H1 (cell line): ENCODE measurements around the gene PGM3. TPM values are rescaled to one million over a fixed set of nuclear protein-coding genes. Genes with fewer than 3 reads are reported as not detected.

Experiments used
- CTCF ChIA-PET: fragments of 300-600 bp; sonication (Branson Sonifier 250); formaldehyde crosslinking; loops from one replicate; lab custom pipeline; 2021; ENCODE audit not compliant: partially characterized antibody; lab: Charles Lee
- POLR2A ChIA-PET: fragments of 300-600 bp; sonication (Branson Sonifier 250); formaldehyde crosslinking; loops from one replicate; lab custom pipeline; 2021; ENCODE audit warnings: inconsistent platforms; ENCODE audit not compliant: partially characterized antibody; lab: Charles Lee
- DNase-seq, 2 experiments: peaks; one replicate each; pipeline versions ENCODE4 v3.0.0 to v3.0.0-alpha.2; 2010 to 2022; ENCODE audit warnings: low spot score in 2 of 2, low read depth in 1 of 2, mixed read lengths in 1 of 2
- FAIRE-seq: peaks from 2 replicates; lab custom pipeline; 2011; peaks lifted over from hg19 to GRCh38; lab: Jason Lieb, UNC
- H2AFZ ChIP-seq: 2 replicates; pipeline ENCODE4 v1.8.1; 2012; ENCODE audit warnings: low read length, inconsistent platforms
- H2AK5ac ChIP-seq: 2 replicates; pipeline ENCODE4 v1.6.1; 2013; ENCODE audit warnings: low read depth, low read length
- H2BK120ac ChIP-seq: replicated peaks from 2 replicates; pipeline ENCODE3; 2013; ENCODE audit warnings: low read depth, low read length, inconsistent platforms
- H2BK12ac ChIP-seq: 2 replicates; pipeline ENCODE4 v1.6.1; 2013; ENCODE audit warnings: low read depth, low read length
- H2BK15ac ChIP-seq: 2 replicates; pipeline ENCODE4 v1.6.1; 2013; ENCODE audit warnings: low read length
- H2BK20ac ChIP-seq: 2 replicates; pipeline ENCODE4 v1.6.1; 2013; ENCODE audit warnings: low read length
- H2BK5ac ChIP-seq: 2 replicates; pipeline ENCODE4 v1.6.1; 2013; ENCODE audit warnings: low read depth, low read length
- H3K14ac ChIP-seq: 2 replicates; pipeline ENCODE4 v1.6.1; 2013; ENCODE audit warnings: inconsistent platforms; ENCODE audit not compliant: insufficient read length
- H3K18ac ChIP-seq: 2 replicates; pipeline ENCODE4 v1.6.1; 2013; ENCODE audit warnings: low read length; ENCODE audit errors: extremely low read depth
- H3K23ac ChIP-seq: 2 replicates; pipeline ENCODE4 v1.6.1; 2013; ENCODE audit warnings: inconsistent platforms; ENCODE audit not compliant: insufficient read length
- H3K23me2 ChIP-seq: 2 replicates; pipeline ENCODE4 v1.6.1; 2013; ENCODE audit warnings: low read depth, low read length
- H3K27ac ChIP-seq: 2 replicates; pipeline ENCODE4 v1.6.1; 2011; ENCODE audit warnings: low read depth, low read length, inconsistent platforms
- H3K27me3 ChIP-seq, 4 experiments: replicated peaks in 1 of 4; 1 replicate in 1 of 4; 2 replicates in 3 of 4; pipeline versions ENCODE4 v1.6.1 to v1.8.1; 2011 to 2013; ENCODE audit warnings: low read length in 3 of 4, mild to moderate bottlenecking in 3 of 4, inconsistent platforms in 2 of 4, mixed read lengths in 2 of 4, moderate library complexity in 1 of 4; ENCODE audit not compliant: control insufficient read depth in 3 of 4, insufficient read depth in 3 of 4; ENCODE audit errors: extremely low read depth in 1 of 4
- H3K36me3 ChIP-seq, 4 experiments: 2 replicates each; pipeline versions ENCODE4 v1.6.1 to v1.8.1; 2011 to 2013; ENCODE audit warnings: mild to moderate bottlenecking in 4 of 4, low read length in 3 of 4, moderate library complexity in 2 of 4, control low read depth in 1 of 4, inconsistent platforms in 1 of 4; ENCODE audit not compliant: insufficient read depth in 4 of 4, control insufficient read depth in 2 of 4
- H3K4ac ChIP-seq: replicated peaks from 2 replicates; pipeline ENCODE3; 2013; ENCODE audit warnings: low read length, low read depth, mixed read lengths, inconsistent platforms; ENCODE audit not compliant: insufficient read length
- H3K4me1 ChIP-seq, 4 experiments: replicated peaks in 1 of 4; 1 replicate in 1 of 4; 2 replicates in 3 of 4; pipeline versions ENCODE4 v1.6.1 to v1.8.1; 2011 to 2013; ENCODE audit warnings: low read length in 3 of 4, inconsistent platforms in 2 of 4, mixed read lengths in 1 of 4; ENCODE audit not compliant: insufficient read depth in 4 of 4, control insufficient read depth in 3 of 4
- H3K4me2 ChIP-seq, 2 experiments: 2 replicates each; pipeline versions ENCODE4 v1.6.1 to v1.8.1; 2011 to 2013; ENCODE audit warnings: low read depth in 2 of 2, low read length in 2 of 2, control low read depth in 1 of 2, inconsistent platforms in 1 of 2, mild to moderate bottlenecking in 1 of 2; ENCODE audit not compliant: insufficient read depth in 1 of 2
- H3K4me3 ChIP-seq, 4 experiments: fragments of 200-600, 300-600 bp in 1 of 4; sonication (generic), shearing (Covaris generic), sonication (Bioruptor Twin) in 1 of 4; 2 replicates each; pipeline versions ENCODE4 v1.5.1 to v1.8.1; 2011 to 2016; ENCODE audit warnings: low read length in 4 of 4, low read depth in 3 of 4, control low read depth in 2 of 4, inconsistent platforms in 2 of 4, mild to moderate bottlenecking in 2 of 4, mixed read lengths in 1 of 4, moderate library complexity in 1 of 4; ENCODE audit not compliant: insufficient read depth in 2 of 4; ENCODE audit errors: extremely low read depth in 1 of 4
- H3K56ac ChIP-seq: replicated peaks from 2 replicates; pipeline ENCODE3; 2013; ENCODE audit warnings: low read depth, mild to moderate bottlenecking, mixed read lengths, low read length, inconsistent platforms; ENCODE audit not compliant: insufficient read length
- H3K79me1 ChIP-seq: 2 replicates; pipeline ENCODE4 v1.6.1; 2013; ENCODE audit warnings: low read depth, low read length, control low read depth
- H3K79me2 ChIP-seq, 2 experiments: 2 replicates each; pipeline versions ENCODE4 v1.6.1 to v1.8.1; 2012 to 2013; ENCODE audit warnings: low read length in 2 of 2, mild to moderate bottlenecking in 2 of 2, inconsistent platforms in 1 of 2; ENCODE audit not compliant: insufficient read depth in 2 of 2, control insufficient read depth in 1 of 2
- H3K9ac ChIP-seq, 4 experiments: replicated peaks in 1 of 4; 1 replicate in 1 of 4; 2 replicates in 3 of 4; pipeline versions ENCODE4 v1.6.1 to v1.8.1; 2011 to 2013; ENCODE audit warnings: low read depth in 3 of 4, low read length in 3 of 4, control low read depth in 2 of 4, mild to moderate bottlenecking in 2 of 4, moderate library complexity in 2 of 4, inconsistent platforms in 1 of 4; ENCODE audit errors: extremely low read depth in 1 of 4
- H3K9me3 ChIP-seq, 2 experiments: 2 replicates each; pipeline versions ENCODE4 v1.6.1 to v1.8.1; 2012 to 2013; ENCODE audit warnings: mild to moderate bottlenecking in 2 of 2, moderate library complexity in 2 of 2, control low read depth in 1 of 2, inconsistent platforms in 1 of 2, low read depth in 1 of 2, low read length in 1 of 2, mixed read lengths in 1 of 2; ENCODE audit not compliant: insufficient read depth in 2 of 2
- H4K20me1 ChIP-seq, 2 experiments: replicated peaks in 1 of 2; 2 replicates each; pipeline versions ENCODE3 to v1.8.1; 2011 to 2013; ENCODE audit warnings: inconsistent platforms in 2 of 2, low read length in 2 of 2, mild to moderate bottlenecking in 1 of 2; ENCODE audit not compliant: insufficient read depth in 2 of 2, control insufficient read depth in 1 of 2
- H4K5ac ChIP-seq: 2 replicates; pipeline ENCODE4 v1.6.1; 2013; ENCODE audit warnings: low read length, low read depth, mixed read lengths, inconsistent platforms; ENCODE audit not compliant: insufficient read length
- H4K8ac ChIP-seq: 2 replicates; pipeline ENCODE4 v1.8.0; 2013; ENCODE audit warnings: mild to moderate bottlenecking, moderate library complexity, low read length, inconsistent platforms; ENCODE audit not compliant: insufficient read depth; ENCODE audit errors: extremely low read depth
- H4K91ac ChIP-seq: replicated peaks from 2 replicates; pipeline ENCODE3; 2013; ENCODE audit warnings: low read length, mixed read lengths, inconsistent platforms; ENCODE audit not compliant: insufficient read length
- BRCA1 ChIP-seq: IDR thresholded peaks from 2 replicates; pipeline ENCODE4 v1.6.1; 2012; ENCODE audit warnings: low read depth, low read length, improper control_type of control experiment
- CEBPB ChIP-seq: IDR thresholded peaks from 2 replicates; pipeline ENCODE4 v1.6.1; 2012; ENCODE audit warnings: low read depth, low read length
- polyA plus RNA-seq, 7 experiments: library from polyadenylated mRNA; depleted of rRNA in 3 of 7; stranded (reverse) in 5 of 7; unstranded in 2 of 7; fragments of >200 nt in 5 of 7; fragments of 200-250 nt in 2 of 7; gene quantifications; 1 replicate in 5 of 7; 2 replicates in 1 of 7; 4 replicates in 1 of 7; pipeline versions ENCODE4 v1.2.1 to v1.2.3, GENCODE V29; 2011 to 2013; ENCODE audit warnings: missing spikeins in 2 of 7, mixed read lengths in 2 of 7
- total RNA-seq: library from RNA; stranded (reverse); fragmentation: NEBNext Ultra II Directional; extraction: Animal tissue kit (Norgen Biotek cat#: 25700); gene quantifications from 2 replicates; pipeline ENCODE4 v1.2.1, GENCODE V29; 2021

Gene PGM3
- total and polyA plus RNA-seq, 2 of the 8 experiments (the other 6 are each of a cell fraction or from before 2014, with no cell fraction given), result 14.5 to 60.5 TPM

GRCh38 chr6:83216806-83217205 is 23.7 kb upstream of the PGM3 start:
- H3K23ac ChIP-seq, result no peak overlapping the region
- CTCF ChIA-PET, result interaction anchor here (0.6 to 11.7 kb wide), 8 partner anchors 20 to 398 kb away, joined by 3 to 310 read pairs (median 3); partner anchors contain the start of genes DOP1A, PGM3, PRSS35 and RWDD2A
- H2BK5ac ChIP-seq, result no peak overlapping the region
- H2BK15ac ChIP-seq, result no peak overlapping the region
- no peak overlapping the region for H2BK20ac ChIP-seq
- POLR2A ChIA-PET, result interaction anchor here (1.7 kb wide), 1 partner anchor 23 kb away, joined by 4 read pairs; the partner anchor contains the start of genes PGM3 and RWDD2A
- H4K91ac ChIP-seq, result no peak overlapping the region
- no peak overlapping the region for H3K9ac ChIP-seq
- no peak overlapping the region for H3K4me2 ChIP-seq
- no peaks in the 10 kb centered on the region for H4K20me1 ChIP-seq
- H3K9me3 ChIP-seq, result no peaks in the 10 kb centered on the region
- no peak overlapping the region for H4K5ac ChIP-seq
- no peak overlapping the region for H3K4ac ChIP-seq
- no peaks in the 10 kb centered on the region for H3K4me1 ChIP-seq
- H3K36me3 ChIP-seq, result no peaks in the 10 kb centered on the region
- FAIRE-seq, result no peak
- no peak overlapping the region for H3K27ac ChIP-seq
- H2BK12ac ChIP-seq, result no peak overlapping the region
- no peaks in the 10 kb centered on the region for H3K79me1 ChIP-seq
- H3K56ac ChIP-seq, result no peak overlapping the region
- no peaks in the 10 kb centered on the region for H3K79me2 ChIP-seq
- no peak for DNase-seq
- no peak overlapping the region for H4K8ac ChIP-seq
- no peak overlapping the region for H2BK120ac ChIP-seq
- no peaks in the 10 kb centered on the region for H3K27me3 ChIP-seq
- H2AK5ac ChIP-seq, result no peak overlapping the region
- no peak overlapping the region for H3K18ac ChIP-seq
- H2AFZ ChIP-seq, result no peak overlapping the region
- H3K4me3 ChIP-seq, result no peak overlapping the region
- no peaks in the 10 kb centered on the region for H3K23me2 ChIP-seq
- H3K14ac ChIP-seq, result no peak overlapping the region
- TF ChIP-seq BRCA1 (no peak), CEBPB (no peak)
